GM19238 (cell line): ENCODE measurements around the gene NUP153.
"Not testable (repeated sequence)": the region's sequence is repeated elsewhere in the genome, so short reads cannot be mapped to it uniquely, and the experiment has no call there.

ENCODE experiments used
- DNase-seq: peaks from one replicate; pipeline ENCODE4 v3.0.0; 2011; ENCODE audit warnings: low spot score; ENCODE audit not compliant: insufficient read length

NUP153 gene

DNA sequence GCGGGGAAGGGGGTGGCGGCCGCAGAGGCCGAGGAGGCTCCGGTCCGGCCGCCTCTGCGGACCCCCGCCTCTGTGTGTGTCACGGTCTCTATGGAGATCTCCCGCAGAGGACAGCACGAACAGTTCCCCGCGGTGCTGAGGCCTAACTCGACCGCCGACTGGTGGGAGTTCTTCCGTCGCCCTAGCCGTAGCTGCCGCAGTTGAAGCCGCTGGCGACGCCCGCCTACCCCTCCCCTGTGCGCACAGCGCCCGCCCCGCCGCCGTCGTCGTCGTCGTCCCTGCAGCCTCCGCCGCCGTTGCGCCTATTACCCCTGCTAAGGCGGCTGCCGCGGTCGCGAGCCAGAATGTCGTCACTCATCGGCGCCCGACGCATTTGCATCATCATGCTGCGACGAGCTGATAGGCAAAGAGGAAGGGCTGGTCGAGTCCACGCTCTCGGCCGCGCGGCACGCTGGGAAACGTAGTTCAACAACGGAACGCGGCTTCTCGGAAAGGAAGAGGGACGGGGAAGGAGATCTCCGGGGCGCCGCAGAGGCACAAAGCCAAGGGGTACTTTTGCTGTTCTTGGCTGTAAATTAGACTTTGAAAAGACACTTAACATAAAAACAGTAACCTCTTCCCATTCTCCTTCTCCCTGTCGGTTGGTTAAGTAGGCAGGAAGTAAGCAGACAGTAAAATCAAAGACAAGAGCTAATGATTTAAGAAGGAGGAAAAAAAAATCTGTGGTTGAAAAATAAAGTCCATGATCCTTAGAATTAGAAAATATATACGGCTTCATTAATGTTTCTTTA, at the start of gene NUP153:
NUP153 (minus strand) TSS at position 346 of the 791 bp plus-strand sequence. CDS start 538 bp downstream, outside the sequence.
- DNase-seq = peak; percentile 87

DNA sequence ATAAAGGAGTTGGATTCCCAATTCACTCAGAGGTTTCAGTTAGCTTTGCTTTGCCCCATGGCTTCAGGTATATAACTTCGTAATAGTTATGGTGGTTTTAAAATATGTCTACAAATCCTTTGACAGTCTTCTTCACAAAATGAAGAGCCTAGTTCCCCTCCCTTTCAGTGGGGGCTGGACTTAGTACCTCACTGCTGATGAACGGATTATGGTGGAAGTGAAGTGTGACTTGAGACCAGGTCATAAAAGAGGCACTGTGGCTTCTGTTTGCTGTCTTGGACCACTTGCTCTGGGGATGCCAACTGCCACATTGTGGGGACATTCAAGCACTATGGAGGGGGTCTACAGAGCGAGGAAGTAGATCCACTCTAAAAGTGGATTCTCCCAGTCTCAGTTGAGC, 47.5 kb upstream of the NUP153 start:
- DNase-seq = no peak

DNA sequence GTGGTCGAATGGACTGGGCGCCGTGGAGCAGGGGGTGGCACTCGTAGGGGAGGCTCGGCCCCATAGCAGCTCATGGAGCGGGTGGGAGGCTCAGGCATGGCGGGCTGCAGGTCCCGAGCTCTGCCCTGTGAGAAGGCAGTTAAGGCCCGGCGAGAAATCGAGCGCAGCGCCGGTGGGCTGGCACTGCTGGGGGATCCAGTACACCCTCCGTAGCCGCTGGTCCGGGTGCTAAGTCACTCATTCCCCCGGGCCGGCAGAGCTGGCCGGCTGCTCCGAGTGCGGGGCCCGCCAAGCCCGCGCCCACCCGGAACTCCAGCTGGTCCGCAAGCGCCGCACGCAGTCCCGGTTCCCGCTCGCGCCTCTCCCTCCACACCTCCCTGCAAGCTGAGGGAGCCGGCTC, 38.6 kb upstream of the NUP153 start:
- DNase-seq = not testable (repeated sequence)

DNA sequence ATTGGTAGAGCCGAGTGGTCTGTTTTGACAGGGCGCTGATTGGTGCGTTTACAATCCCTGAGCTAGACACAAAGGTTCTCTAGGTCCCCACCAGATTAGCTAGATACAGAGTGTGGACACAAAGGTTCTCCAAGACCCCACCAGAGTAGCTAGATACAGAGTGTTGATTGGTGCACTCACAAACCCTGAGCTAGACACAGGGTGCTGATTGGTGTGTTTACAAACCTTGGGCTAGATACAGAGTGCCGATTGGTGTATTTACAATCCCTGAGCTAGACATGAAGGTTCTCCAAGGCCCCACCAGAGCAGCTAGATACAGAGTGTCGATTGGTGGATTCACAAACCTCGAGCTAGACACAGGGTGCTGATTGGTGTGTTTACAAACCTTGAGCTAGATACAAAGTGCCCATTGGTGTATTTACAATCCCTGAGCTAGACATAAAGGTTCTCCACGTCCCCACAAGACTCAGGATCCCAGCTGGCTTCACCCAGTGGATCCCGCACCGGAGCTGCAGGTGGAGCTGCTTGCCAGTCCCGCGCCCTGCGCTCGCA, 38.1 kb upstream of the NUP153 start:
- DNase-seq = not testable (repeated sequence)

DNA sequence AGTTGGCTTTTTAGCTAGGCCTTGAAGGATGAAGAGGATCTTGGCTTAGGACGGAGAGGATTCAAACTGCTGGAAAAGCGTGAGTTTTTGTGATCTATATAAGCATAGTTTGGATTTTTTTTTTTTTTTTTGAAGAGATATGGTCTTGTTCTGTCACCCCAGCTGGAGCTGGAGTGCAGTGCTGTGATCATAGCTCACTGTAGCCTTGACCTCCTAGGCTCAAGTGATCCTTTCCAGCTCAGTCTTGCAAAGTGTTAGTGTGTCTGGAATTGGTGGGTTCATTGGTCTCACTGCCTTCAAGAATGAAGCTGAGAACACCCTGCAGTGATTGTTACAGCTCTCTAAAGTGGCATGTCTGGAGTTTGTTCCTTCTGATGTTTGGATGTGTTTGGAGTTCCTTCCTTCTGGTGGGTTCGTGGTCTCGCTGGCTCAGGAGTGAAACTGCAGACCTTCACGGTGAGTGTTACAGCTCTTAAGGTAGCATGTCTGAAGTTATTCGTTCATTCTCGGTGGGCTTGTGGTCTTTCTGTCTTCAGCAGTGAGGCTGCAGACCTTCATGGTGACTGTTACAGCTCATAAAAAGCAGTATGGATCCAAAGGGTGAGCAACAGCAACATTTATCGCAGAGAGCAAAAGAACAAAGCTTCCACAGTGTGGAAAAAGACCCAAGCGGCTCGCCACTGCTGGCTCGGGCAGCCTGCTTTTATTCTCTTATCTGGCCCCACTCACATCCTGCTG, 37.5 kb upstream of the NUP153 start:
- DNase-seq = no peak

DNA sequence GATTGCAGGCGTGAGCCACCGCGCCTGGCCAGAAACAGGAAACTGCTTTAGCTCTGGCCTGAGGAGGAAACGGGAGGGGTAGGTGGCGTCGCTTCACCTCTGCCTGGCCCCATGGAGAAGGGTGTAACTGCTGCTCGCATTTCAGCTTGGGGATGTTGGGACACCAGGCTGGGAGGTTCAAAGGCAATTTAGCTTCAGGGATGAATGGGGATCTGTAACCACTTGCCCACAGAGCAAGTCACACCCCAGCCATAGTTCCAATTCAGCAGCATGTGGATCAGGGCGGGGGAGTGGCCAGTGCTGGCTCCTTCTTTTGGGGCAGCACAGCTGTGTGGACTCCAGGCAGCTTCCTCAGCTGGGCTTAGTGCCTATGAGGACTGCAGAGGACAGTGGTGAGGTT, 34.8 kb upstream of the NUP153 start:
- DNase-seq = no peak

DNA sequence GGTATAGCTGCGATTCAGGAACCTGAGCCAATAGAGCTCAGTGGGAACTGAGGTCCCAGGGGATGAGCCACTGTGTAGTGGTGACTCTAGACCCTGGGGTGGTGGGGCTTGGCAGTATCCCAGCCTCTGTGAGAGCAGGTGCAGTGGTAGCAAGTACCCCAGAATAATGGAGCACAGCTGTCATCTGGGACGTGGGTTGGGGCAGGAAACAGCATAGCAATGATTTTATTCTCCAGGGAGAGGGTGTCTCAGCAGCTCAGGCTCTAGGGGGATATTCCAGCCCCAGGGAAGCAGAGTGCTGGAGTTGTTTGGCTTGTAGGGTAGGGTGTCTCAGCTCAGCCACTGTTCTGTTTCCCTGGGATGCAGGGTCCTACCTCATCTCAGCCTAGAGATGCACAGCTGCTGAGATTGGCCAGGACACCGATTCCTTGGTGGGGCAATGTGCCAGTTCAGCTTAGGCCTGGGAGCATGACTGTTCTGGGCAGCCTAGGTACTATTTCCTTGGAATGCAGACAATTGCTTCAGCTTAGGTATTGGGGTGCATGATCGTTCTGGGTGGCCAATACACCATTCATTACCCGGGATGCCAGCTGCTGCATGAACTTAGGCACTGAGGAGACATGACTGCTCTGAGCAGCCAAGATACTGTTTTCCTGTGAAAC, 34.0 kb upstream of the NUP153 start:
- no peak for DNase-seq

DNA sequence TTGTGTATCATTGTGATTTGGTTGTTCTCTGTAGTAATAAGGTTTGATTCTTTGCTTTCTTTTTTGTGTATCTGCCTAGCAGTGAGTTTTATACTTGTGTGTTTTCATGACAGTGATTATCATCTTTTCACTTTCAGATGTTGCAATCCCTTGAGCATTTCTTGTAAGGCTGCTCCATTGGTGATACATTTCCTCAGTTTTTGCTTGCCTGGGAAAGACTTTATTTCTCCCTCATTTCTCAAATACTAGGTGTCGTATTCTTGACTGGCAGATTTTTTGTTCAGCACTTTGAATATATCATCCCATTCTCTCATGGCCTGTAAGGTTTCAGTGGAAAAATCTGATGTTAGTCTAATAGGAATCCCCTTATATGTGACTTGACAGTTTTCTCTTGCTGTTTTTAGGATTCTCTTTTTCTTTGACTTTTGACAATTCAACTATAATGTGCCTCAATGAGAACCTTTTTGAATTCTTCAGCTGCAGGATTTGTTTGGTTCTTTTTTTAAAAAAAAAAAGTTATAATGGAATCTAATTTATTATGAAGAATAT, 31.1 kb upstream of the NUP153 start:
- no peak for DNase-seq

DNA sequence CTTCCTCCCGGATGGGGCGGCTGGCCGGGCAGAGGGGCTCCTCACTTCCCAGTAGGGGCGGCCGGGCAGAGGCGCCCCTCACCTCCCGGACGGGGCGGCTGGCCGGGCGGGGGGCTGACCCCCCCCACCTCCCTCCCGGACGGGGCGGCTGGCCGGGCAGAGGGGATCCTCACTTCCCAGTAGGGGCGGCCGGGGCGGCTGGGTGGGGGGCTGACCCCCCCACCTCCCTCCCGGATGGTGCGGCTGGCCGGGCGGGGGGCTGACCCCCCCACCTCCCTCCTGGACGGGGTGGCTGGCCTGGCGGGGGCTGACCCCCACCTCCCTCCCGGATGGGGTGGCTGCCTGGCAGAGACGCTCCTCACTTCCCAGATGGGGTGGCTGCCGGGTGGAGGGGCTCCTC, 28.6 kb upstream of the NUP153 start:
- DNase-seq = not testable (repeated sequence)

DNA sequence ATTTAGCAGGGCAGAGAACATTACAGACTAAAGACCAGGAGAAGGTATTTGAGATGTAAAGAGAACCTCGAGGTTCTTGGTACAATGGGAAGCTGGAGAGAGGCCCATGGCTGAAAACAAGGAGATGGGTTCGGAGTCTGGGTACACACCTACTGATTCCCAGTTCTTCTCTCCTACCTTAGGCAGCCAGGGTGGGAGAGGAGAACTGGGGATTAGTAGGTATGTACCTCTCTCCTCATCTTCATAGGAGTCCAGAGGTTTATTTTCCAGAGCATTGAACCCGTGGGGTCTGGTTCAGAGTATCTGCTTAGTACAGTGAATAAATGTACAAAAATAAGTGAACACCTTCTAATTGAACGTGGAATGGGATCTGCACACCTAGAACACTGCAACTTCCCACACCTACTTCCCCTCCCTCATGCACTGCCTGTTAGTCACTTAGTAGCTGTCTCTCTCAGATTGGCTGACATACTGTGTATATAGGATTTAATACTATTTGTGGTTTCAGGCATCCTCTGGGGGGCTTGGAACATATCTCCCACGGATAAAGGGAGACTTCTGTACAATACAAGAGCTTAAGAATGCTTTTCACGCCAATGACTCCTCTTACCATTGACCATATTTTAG, 23.5 kb upstream of the NUP153 start:
- no peak for DNase-seq

DNA sequence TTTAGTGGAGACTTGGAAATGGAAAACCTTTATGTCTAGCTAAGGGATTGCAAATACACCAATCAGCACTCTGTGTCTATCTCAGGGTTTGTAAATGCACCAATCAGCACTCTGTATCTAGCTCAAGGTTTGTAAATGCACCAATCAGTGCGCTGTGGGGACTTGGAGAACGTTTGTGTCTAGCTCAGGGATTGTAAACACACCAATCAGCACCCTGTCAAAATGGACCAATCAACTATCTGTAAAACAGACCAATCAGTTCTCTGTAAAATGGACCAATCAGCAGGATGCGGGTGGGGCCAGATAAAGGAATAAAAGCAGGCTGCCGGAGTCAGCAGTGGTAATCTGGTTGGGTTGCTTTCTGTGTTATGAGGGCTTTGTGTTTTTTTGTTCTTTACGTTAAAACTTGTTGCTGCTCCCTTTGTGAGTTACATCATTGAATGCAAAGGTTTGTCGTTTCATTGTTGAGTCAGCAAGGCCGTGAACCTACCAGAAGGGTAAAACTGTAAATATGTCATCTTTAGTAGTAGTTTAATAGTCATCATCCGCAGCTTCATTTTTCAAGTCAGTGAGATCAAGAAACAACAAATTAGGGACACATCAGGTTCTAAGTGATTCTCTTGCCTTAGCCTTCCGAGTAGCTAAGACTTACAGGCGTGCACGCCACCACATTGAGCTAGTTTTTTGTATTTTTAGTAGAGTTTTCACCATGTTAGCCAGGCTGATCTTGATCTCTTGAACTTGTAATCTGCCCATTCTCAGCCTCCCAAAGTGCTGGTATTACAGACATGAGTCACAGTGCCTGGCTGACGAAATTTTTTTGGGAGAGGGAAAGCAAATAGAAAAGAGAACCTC, 22.7 kb upstream of the NUP153 start:
- no peak for DNase-seq

DNA sequence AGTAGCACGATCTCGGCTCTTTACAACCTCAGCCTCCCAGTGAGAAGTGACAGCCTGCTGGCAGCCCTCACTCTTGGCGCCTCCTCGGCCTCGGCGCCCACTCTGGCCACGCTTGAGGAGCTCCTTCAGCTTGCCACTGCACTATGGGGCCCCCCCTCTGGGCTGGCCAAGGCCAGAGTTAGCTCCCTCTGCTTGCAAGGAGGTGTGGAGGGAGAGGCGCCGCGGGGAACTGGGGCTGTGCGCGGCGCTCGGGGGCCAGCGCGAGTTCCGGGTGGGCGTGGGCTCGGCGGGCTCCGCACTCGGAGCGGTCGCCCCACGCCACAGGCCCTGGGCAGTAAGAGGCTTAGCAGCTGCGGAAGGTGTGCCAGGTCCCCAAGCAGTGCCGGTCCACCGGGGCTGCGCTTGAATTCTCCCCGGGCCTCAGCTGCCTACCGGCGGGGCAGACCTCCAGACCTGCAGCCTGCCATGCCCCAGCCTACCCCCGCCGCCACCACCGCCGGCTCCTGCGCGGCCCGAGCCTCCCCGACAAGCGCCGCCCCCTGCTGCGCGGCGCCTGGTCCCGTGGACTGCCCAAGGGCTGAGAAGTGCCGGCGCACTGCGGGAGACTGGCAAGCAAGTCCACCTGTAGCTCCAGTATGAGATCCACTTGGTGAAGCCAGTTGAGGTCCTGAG, 22.0 kb upstream of the NUP153 start:
- DNase-seq = no peak

DNA sequence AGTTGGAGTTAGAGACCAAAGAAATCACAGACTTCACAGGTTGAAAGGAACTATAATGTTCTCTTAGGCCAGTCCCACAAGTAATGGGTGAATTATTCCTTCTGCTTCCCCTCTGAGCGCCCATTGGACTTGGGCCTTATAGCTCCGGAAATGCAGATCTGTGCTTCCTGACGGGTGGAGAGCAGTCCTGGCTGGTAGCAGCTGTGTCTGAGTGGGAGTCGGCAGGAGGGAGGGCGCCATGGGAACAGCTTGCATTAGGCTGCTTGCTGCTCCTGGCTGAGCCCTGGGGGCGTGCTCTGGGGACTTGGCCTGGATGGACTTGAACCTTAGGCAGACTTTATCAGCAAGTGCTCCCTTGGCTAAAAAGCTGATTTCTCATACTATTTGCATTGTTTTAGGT, 18.4 kb upstream of the NUP153 start:
- DNase-seq = no peak

DNA sequence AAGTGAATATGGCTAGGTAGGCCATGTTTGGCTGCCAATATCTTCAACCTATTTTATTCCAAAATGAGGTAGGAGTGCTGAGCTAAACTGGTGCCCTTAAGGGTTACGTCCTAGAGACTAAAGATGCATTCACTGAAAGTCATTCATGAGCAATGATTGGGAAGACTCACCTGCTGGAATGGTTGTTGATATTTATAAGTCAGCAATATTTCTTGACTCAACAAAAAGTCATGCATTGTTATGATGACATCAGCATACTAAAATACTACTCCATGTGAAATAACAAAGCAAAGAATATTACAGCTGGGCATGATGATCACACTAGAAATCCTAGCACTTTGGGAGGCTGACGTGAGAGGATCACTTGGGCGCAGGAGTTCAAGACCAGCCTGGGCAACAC, 17.6 kb upstream of the NUP153 start:
- DNase-seq = no peak

DNA sequence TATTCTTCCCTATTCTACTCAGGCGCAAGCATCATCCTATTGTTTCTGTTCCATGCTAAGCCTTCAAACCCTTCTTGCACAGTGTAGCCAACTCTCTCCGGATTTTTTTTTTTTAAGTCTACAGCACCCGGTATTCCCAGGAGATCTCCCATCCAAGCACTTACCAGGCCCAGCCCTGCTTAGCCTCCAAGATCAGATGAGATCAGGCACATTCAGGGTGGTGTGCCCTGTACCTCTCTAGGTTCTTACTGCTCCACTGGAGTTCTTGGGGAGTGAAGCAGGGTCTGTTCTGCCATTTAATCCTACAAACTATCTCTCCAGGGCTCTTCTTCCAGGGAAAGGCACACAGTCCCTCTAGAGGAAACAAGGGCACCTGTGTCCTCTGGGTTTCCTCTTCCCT, 14.9 kb upstream of the NUP153 start:
- DNase-seq = no peak

DNA sequence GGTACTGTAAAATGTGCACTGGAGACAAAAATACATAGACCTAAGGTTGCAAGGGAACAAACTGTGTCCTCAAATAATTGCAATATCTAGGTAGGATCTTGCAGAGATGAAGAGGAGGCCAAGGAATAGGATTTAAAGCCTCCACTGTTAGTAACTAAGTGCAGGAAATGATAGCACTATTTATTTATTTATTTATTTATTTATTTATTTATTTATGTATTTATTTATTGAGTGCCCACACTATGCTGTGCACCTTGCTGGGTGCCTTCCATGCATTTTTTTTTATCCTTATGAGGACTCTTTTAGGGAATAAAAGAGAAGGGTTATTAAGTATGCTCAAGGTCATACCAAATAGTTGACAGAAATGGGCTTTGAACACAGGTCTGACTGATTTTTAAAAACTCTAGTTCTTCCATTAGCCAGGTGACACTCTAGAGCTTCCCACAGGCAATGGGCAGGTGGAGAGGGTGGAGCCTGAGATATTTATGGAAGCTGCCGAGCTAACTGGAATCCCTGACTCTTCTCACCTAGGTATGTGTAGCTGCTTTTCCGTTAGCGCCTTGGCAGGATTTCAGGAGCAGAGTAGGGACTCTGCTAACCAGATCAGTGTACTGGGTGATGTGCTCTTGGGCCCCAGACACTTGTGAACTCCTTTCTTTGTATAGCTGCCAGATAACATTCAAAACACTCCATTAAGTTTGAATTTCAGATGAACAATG, 12.8 kb upstream of the NUP153 start:
- DNase-seq = no peak

DNA sequence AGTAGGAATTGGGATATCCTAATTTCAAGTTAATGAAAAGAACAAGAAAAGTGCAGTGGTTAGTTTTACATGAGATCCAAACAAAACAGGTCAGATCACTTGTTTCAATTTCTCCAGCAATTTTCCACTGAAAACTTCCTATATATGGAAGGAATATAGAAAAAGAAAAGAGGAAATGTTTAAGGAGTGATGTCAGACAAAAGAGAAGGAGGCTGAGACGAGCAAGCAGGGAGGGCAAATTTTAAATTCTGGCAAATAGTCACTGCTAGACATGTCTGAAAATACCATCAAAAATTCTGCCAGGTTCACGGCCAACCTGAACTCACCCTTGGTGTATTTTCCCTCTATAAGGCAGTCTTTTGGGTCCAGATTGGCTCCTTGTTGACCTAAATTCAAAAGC, 9.5 kb upstream of the NUP153 start:
- DNase-seq = no peak

DNA sequence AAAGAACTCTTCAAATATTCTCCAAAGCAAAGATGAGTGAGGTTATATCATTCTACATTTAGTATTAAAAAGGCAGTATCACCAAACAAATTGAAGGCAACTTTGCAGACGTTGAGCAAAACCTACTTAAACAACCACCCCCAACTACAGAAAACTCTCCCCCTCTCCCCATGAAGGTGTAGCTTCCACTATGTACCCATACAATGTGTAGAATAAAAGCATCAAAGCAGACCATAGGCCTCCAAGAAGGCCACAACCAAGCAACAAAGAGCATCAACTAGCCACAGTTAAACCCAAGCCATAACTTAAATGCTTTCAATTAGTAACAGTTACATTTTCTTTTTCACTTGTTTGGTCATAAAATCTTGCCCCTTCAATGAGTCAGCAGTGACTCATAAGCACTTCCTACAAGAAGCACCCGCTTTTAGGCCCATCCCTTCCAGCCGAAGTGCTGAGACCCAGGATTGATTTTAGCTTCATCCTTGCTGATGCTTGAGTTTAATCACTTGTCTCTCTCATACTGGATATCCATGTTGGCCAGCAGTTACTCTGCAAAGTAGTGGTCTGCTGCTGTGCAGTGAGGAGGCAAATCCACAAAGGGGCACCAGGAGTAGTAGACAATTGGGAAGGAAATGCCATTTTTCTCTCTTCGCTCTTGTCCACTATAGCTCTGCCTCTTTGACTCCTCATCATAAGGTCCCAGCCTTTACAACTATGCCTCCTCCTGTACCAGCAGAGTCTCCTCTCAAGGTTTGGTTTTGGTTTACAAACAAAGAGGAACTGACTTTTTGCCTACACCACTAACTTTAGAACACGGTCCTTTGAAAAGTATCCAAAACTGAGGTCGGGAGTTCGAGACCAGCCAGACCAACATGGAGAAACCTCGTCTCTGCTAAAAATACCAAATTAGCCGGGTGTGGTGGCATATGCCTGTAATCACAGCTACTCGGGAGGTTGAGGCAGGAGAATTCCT, 8.4 kb upstream of the NUP153 start:
- DNase-seq = peak; percentile 18
